Activated CD8-positive, alpha-beta memory T cell treated with anti-CD3 and anti-CD28 coated beads for 36 hours (primary cell): ENCODE measurements around the gene ANKRD42. TPM values are rescaled to one million over a fixed set of nuclear protein-coding genes. Genes with fewer than 3 reads are reported as not detected.

ENCODE experiments used
- CTCF ChIA-PET: fragments of 350-600 bp; sonication (Branson Sonifier 250); formaldehyde crosslinking; loops from one replicate; lab custom pipeline; 2021; ENCODE audit warnings: antibody characterized with exemption; lab: Charles Lee
- POLR2A ChIA-PET: fragments of 350-600 bp; sonication (Branson Sonifier 250); formaldehyde crosslinking; loops from one replicate; lab custom pipeline; 2021; ENCODE audit warnings: antibody characterized with exemption; lab: Charles Lee
- total RNA-seq, 2 experiments: library from RNA; stranded (reverse); gene quantifications; one replicate each; pipeline ENCODE4 v1.2.3, GENCODE V29; 2021

Gene ANKRD42
- total RNA-seq, 2 experiments from 2014 or later: 8.9 to 9.0 TPM

GRCh38 chr11:83275888-83276641, 82.6 kb downstream of the ANKRD42 start:
- POLR2A ChIA-PET: no interaction called here
- CTCF ChIA-PET: interaction anchor here (0.9 kb wide), 1 partner anchor 11 kb away, joined by 4 read pairs; the partner anchor contains the start of gene CCDC90B

DNA sequence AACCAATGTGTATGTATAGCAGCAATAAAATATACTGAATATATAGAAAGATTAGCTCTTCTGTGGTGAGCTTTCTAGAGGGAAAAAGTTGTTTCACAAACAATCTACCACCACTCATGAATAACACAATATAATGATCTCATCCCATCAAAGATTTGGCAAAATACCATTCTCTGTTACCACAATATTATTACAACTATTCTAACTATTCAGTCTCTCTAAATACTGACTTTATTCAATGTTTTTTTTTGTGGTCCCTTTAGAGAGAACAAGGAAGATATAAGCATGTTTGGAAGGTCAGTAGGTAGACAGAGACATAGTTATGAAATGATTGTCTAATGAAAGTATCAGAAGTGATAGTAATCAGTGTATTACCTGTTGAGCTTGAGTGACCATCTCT, 84.8 kb downstream of the ANKRD42 start:
- POLR2A ChIA-PET: no interaction called here

DNA sequence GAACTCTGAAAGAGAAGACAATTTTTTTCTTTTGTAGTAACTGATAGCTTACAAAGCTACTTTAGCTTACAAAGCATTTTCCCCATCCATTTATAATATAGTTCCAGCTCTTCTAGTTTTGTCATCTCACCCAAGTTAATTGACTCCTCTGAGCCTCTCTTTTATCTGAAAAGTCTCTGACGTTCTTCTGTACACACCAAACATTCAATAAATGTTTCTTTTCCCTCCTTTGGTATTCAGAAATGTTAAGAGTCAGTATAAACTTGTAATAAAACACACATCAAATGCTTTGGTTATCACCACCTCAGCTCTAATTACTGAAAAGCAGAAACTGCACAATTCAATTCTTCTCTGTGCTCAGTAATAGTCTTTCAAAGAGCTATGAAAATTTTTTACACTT, 86.7 kb downstream of the ANKRD42 start:
- ChIA-PET CTCF (no interaction called here), POLR2A (no interaction called here)

More for the DNA sequence above, 84.8 kb downstream of the ANKRD42 start:
- CTCF ChIA-PET: no interaction called here

- POLR2A ChIA-PET: interaction anchor here (0.5 kb wide), 1 partner anchor 177 kb away, joined by 3 read pairs; no protein-coding TSS in a partner anchor
- CTCF ChIA-PET: interaction anchor here (0.7 kb wide), 1 partner anchor 94 kb away, joined by 3 read pairs; no protein-coding TSS in a partner anchor
Observed at GRCh38 chr11:83282084-83282716, 88.7 kb downstream of the ANKRD42 start.

- POLR2A ChIA-PET: interaction anchor here (2.2 kb wide), 1 partner anchor 383 kb away, joined by 8 read pairs; the partner anchor contains the start of gene DDIAS
- CTCF ChIA-PET: no interaction called here
Observed at GRCh38 chr11:83284501-83285150, 91.1 kb downstream of the ANKRD42 start.

- CTCF ChIA-PET: interaction anchor here (0.6 kb wide), 1 partner anchor 228 kb away, joined by 3 read pairs; no protein-coding TSS in a partner anchor
- POLR2A ChIA-PET: interaction anchor here (0.6 to 2.2 kb wide), 6 partner anchors 13 to 385 kb away, joined by 3 to 8 read pairs (median 4); partner anchors contain the start of genes ANKRD42, DDIAS, PCF11 and PRCP
Observed at GRCh38 chr11:83285151-83285770, 91.7 kb downstream of the ANKRD42 start.

GRCh38 chr11:83285771-83286528, 92.4 kb downstream of the ANKRD42 start, which contains the start of gene CCDC90B:
Gene CCDC90B, minus strand, starts transcription at chr11:83286367. Its CDS starts 395 bp downstream, at chr11:83285972.
- CTCF ChIA-PET: interaction anchor here (0.6 to 1.0 kb wide), 3 partner anchors 10 to 229 kb away, joined by 3 to 5 read pairs (median 4); no protein-coding TSS in a partner anchor

GRCh38 chr11:83287631-83288030, 94.1 kb downstream of the ANKRD42 start:
- POLR2A ChIA-PET: no interaction called here
- CTCF ChIA-PET: no interaction called here

More at GRCh38 chr11:83285771-83286528, 92.4 kb downstream of the ANKRD42 start, which contains the start of gene CCDC90B:
- POLR2A ChIA-PET: interaction anchor here (0.5 to 2.2 kb wide), 7 partner anchors 13 to 386 kb away, joined by 3 to 8 read pairs (median 5); partner anchors contain the start of genes ANKRD42, DDIAS, PCF11 and PRCP

DNA sequence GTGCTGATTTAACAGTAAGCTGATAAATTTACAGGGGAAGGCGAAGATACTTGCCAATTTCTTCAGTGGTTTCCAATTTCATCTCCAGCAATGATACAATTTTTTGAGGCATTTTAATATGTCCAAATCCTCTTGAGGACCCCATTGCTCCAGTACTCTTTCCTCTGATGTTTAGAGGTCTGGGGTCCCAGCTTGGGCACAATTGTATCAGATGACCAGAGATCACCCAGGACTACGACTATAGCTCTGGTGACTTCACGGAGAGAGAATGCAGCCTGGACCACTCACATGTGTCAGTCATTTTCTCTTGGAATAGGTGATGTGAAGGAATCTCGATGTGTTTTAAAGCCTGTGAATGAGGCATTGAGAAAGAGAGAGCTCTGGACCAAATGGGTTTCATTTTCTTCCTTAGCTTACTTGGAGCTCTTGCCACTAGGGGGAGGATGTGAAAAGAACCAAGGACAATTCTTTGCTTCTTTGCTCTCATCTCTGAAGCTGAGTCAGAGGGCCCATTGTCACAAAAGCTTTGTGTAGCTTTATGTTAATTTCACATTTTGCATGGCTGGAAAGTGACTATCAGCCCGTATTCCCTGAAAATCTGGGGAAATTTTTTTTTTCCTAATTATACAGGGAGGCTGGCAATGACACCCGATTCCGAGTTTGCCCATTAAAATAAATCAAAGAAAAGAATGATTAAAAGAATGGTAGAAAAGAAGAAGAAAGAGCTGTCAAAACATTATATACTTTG, 99.4 kb downstream of the ANKRD42 start:
- CTCF ChIA-PET: interaction anchor here (1.1 to 1.6 kb wide), 3 partner anchors 9 to 527 kb away, joined by 4 to 8 read pairs (median 6); no protein-coding TSS in a partner anchor
- POLR2A ChIA-PET: no interaction called here

- ChIA-PET CTCF (interaction anchor here (1.6 kb wide), 1 partner anchor 9 kb away, joined by 8 read pairs; no protein-coding TSS in a partner anchor), POLR2A (no interaction called here)
Observed at GRCh38 chr11:83293457-83293774, 99.9 kb downstream of the ANKRD42 start.

DNA sequence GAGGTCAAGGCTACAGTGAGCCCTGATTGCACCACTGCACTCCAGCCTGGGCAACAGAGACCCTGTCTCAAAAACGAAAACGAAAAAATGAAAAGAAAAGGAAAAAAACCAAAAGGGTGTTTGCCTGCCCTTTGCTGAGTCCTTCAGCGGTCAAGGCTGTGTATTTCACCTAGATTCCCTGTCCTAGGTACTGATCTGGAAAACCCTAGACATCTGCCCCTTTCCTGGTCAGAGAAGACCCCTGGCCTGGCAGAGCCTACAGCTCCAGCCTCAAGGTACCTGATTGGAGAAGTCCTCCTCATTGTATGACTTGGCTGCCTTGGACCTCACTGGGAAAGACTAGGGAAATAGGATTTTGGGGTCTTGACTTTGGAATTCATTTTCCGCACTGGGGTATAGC, 100.7 kb downstream of the ANKRD42 start:
- CTCF ChIA-PET: no interaction called here
- POLR2A ChIA-PET: no interaction called here

Other genes with a start within 250 kb of the ANKRD42 start
- 10 to 100 TPM; 12.9 to 14.3 TPM for gene RAB30, start 121.8 kb upstream of the ANKRD42 start, total RNA-seq
- gene PCF11, start 36.6 kb upstream of the ANKRD42 start, total RNA-seq: 10 to 100 TPM; 49.6 to 51.9 TPM
- gene CCDC90B, start 92.7 kb downstream of the ANKRD42 start, total RNA-seq: 10 to 100 TPM; 29.1 to 32.0 TPM